Measurements from ENCODE around the gene LDLRAD1.

GRCh38 chr1:54016343-54017282 is 1.4 kb downstream of the LDLRAD1 start:
- no peak for TF ChIP-seq MYC (IDR thresholded peaks at IDR 0.05; ENCODE audit: low read depth, low read length)
- no peak for TF ChIP-seq POLR2AphosphoS5 (IDR thresholded peaks at IDR 0.05; ENCODE audit: insufficient read depth, low read depth, low read length)
- no peak for TF ChIP-seq CTCF (IDR thresholded peaks at IDR 0.05; ENCODE audit: extremely low read depth in 1 of 2, insufficient read depth in 1 of 2, low read depth in 1 of 2, low read length in 2 of 2)
- no peak for TF ChIP-seq POLR2A (IDR thresholded peaks at IDR 0.05; ENCODE audit: low read depth, low read length)
- no peak for TF ChIP-seq FOS (IDR thresholded peaks at IDR 0.05; ENCODE audit: borderline replicate concordance, insufficient read depth, low read length)

Data from endothelial cell of umbilical vein (primary cell).